ENCODE measurements around the gene MEA1.
A peak's percentile ranks its signal among the peaks of the same experiment; 100 is the strongest.

DNA sequence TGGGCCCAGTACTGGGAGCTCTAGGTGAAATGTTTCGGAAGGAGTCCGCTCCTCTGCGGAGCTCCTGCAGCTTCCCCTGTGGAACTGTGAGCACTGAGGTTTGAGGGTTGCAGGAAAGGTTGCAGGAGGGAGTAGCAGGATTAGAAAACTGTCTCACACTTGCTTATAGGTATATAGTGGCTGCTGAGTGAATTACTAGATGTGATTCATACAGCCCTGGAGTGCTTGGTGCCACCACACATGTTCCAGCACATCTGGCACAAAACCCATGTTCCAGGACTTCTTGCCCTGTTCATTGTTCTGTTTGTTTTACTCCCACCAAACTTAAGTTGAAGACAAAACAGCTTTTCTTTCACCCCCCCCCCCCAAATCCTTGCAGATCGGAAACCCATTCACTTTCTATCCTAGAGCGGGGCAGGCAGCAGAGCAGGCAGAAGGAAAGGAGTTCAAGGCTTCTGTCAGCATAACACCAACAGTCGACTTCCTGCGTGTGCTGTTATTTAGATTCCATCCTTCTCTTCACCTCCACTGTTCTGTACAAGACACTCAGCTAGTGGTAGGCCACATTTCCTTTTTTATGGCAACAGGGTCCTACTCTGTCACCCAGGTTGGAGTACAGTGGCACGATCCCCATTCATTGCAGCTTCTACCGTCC lies 34.1 kb downstream of the MEA1 start:
- no peak for TF ChIP-seq POLR2AphosphoS5 (IDR thresholded peaks at IDR 0.05)
- TF ChIP-seq, protein P1, sequence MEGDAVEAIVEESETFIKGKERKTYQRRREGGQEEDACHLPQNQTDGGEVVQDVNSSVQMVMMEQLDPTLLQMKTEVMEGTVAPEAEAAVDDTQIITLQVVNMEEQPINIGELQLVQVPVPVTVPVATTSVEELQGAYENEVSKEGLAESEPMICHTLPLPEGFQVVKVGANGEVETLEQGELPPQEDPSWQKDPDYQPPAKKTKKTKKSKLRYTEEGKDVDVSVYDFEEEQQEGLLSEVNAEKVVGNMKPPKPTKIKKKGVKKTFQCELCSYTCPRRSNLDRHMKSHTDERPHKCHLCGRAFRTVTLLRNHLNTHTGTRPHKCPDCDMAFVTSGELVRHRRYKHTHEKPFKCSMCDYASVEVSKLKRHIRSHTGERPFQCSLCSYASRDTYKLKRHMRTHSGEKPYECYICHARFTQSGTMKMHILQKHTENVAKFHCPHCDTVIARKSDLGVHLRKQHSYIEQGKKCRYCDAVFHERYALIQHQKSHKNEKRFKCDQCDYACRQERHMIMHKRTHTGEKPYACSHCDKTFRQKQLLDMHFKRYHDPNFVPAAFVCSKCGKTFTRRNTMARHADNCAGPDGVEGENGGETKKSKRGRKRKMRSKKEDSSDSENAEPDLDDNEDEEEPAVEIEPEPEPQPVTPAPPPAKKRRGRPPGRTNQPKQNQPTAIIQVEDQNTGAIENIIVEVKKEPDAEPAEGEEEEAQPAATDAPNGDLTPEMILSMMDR (IDR thresholded peaks at IDR 0.05): peak in 2 of 5 experiments; percentile 9 to 24

Measured in transverse colon (tissue), 4 donors.